Gastrocnemius medialis (tissue), 4 donors: ENCODE results near the gene LONP2.

ENCODE experiments used
- CTCF ChIP-seq, 5 experiments: fragments of 450-650 bp in 3 of 5; fragments of 200-600 bp in 2 of 5; sonication (generic) in 2 of 5; IDR thresholded peaks in 4 of 5; conservative IDR thresholded peaks in 1 of 5; 1 replicate in 4 of 5; 2 replicates in 1 of 5; pipeline ENCODE4 v1.5.1; 2016 to 2019; ENCODE audit warnings: antibody characterized with exemption in 5 of 5, mild to moderate bottlenecking in 3 of 5, moderate library complexity in 3 of 5
- POLR2A ChIP-seq, 2 donors: fragments of 450-650 bp; IDR thresholded peaks; one replicate each; pipeline ENCODE4 v1.6.1; 2017; ENCODE audit warnings: antibody characterized with exemption in 2 of 2, mild to moderate bottlenecking in 2 of 2, moderate library complexity in 2 of 2

GRCh38 chr16:48392407-48392806, 148.3 kb downstream of the LONP2 start:
- no peak for TF ChIP-seq CTCF (IDR thresholded peaks at IDR 0.05 in 4 of 5, conservative IDR thresholded peaks at IDR 0.05 in 1 of 5)
- TF ChIP-seq POLR2A (IDR thresholded peaks at IDR 0.05) = no peak
